Activated CD4-positive, alpha-beta T cell treated with anti-CD3 and anti-CD28 coated beads, Interleukin-2, amount 50 U/mL, for 48 hours (primary cell): Measurements from ENCODE around the gene PRR29.
A peak's percentile ranks its signal among the peaks of the same experiment; 100 is the strongest.
"Not testable (repeated sequence)": the region's sequence is repeated elsewhere in the genome, so short reads cannot be mapped to it uniquely, and the experiment has no call there.

Experiments
- DNase-seq, 2 experiments: peaks; one replicate each; pipeline ENCODE4 v3.0.0-alpha.2; 2020

The PRR29 gene

GRCh38 chr17:64016974-64017373, 18.8 kb downstream of the PRR29 start:
- no peak for DNase-seq

GRCh38 chr17:64017381-64017980, 19.3 kb downstream of the PRR29 start:
- DNase-seq, result no peak

- not testable (repeated sequence) for DNase-seq
Observed at GRCh38 chr17:64019551-64019961, 21.4 kb downstream of the PRR29 start.

- peak; percentile 79 to 86 for DNase-seq
Observed at GRCh38 chr17:64020056-64020766, 22.1 kb downstream of the PRR29 start, which contains the start of gene ICAM2. TSS of gene ICAM2 (minus strand) at chr17:64020633. CDS start at chr17:64006691, 13,942 bp downstream.

GRCh38 chr17:64022611-64023063, 24.5 kb downstream of the PRR29 start:
- no peak for DNase-seq

- no peak for DNase-seq
Observed at GRCh38 chr17:64024215-64024654, 26.1 kb downstream of the PRR29 start.

- DNase-seq, result peak; percentile 53 to 57
Observed at GRCh38 chr17:64024781-64025731, 26.9 kb downstream of the PRR29 start.

- peak; percentile 87 to 91 for DNase-seq
Observed at GRCh38 chr17:64025732-64026294, 27.7 kb downstream of the PRR29 start.

- peak; percentile 73 to 81 for DNase-seq
Observed at GRCh38 chr17:64028874-64029464, 30.8 kb downstream of the PRR29 start.

- no peak for DNase-seq
Observed at GRCh38 chr17:64032081-64032480, 33.9 kb downstream of the PRR29 start.

GRCh38 chr17:64036198-64036922, 38.2 kb downstream of the PRR29 start:
- DNase-seq, result no peak

- DNase-seq, result no peak
Observed at GRCh38 chr17:64037180-64037579, 39.0 kb downstream of the PRR29 start.

- DNase-seq, result no peak
Observed at GRCh38 chr17:64037802-64038201, 39.7 kb downstream of the PRR29 start.

GRCh38 chr17:64038331-64039105, 40.4 kb downstream of the PRR29 start:
- DNase-seq, result no peak

- DNase-seq, result no peak
Observed at GRCh38 chr17:64039106-64039400, 40.9 kb downstream of the PRR29 start.

GRCh38 chr17:64040206-64040605, 42.1 kb downstream of the PRR29 start:
- no peak for DNase-seq

GRCh38 chr17:64041912-64042311, 43.8 kb downstream of the PRR29 start:
- DNase-seq, result no peak

- DNase-seq, result no peak
Observed at GRCh38 chr17:64042700-64043485, 44.7 kb downstream of the PRR29 start.

GRCh38 chr17:64045176-64045575, 47.0 kb downstream of the PRR29 start:
- no peak for DNase-seq

- no peak for DNase-seq
Observed at GRCh38 chr17:64048805-64049204, 50.7 kb downstream of the PRR29 start.
